ENCODE measurements around the gene COPA. TPM values are rescaled to one million over a fixed set of nuclear protein-coding genes. Genes with fewer than 3 reads are reported as not detected.
A peak's percentile ranks its signal among the peaks of the same experiment; 100 is the strongest.

Gene COPA
- total RNA-seq, 1 experiment from 2014 or later, result 118 TPM

DNA sequence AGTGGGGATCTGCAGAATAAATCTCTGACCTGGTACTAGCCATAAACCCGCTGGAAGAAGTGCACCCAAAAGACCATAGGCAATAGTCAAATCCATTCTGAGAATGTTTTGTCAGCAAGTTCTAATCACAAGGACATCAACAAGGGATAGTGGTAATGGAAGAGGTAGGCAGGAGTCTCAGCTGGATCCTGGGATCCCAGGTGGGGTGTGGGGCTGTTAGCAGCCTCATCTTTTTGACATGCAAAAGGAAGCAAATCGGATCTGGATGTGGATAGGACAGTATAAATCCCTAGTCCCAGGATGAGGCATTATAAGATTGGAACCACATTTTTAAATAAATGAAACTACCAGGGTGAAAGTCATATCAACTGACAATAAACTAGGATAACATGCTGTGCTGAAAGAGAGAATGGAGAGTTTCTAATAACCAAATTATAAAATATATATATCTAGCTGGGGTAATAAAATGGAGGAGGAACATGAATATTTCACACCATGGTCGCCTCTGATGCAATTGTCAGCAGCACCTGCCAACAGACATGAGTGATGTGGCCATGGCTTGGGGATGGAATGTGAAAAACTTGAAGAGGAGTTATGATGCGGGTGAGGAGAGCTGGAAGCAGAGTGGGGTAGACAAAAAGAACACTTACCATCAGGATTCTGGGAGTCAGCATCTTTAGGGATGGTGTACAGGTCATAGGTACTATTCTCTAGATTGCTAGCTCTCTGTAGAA lies 34.4 kb downstream of the COPA start:
- ChIA-PET POLR2A (no interaction called here), CTCF (interaction anchor here (1.5 kb wide), 1 partner anchor 17 kb away, joined by 4 read pairs; no protein-coding TSS in a partner anchor)
- TF ChIP-seq SIN3A (IDR thresholded peaks at IDR 0.05; ENCODE audit: borderline replicate concordance, insufficient read depth, low read depth, low read length), result no peak
- TF ChIP-seq REST (IDR thresholded peaks at IDR 0.05; ENCODE audit: insufficient read depth in 1 of 2, low read depth in 2 of 2, low read length in 1 of 2), result no peak
- no peak for TF ChIP-seq CTCF (IDR thresholded peaks at IDR 0.05)
- TF ChIP-seq POLR2AphosphoS5 (IDR thresholded peaks at IDR 0.05; ENCODE audit: low read depth, low read length), result no peak
- no peak for TF ChIP-seq TCF7L2 (IDR thresholded peaks at IDR 0.05; ENCODE audit: low read depth, low read length)
- in situ Hi-C loops (cut with HindIII; ENCODE audit: low pct_unique_long_range_greater_than_20kb, low sequenced_read_pairs), result no loop called here
- no peak overlapping the region for H3K4me3 ChIP-seq (ENCODE audit: low read depth in 2 of 2, low read length in 2 of 2)
- H3K27ac ChIP-seq (ENCODE audit: low read length), result no peak overlapping the region
- no peaks in the 10 kb centered on the region for H3K27me3 ChIP-seq (ENCODE audit: control insufficient read depth, insufficient read depth, low read length)
- DNase-seq (ENCODE audit: low read depth, low spot score), result no peak
- H3K36me3 ChIP-seq (ENCODE audit: control insufficient read depth, insufficient read depth, low read length), result peaks cover 57% of the 10 kb centered on the region
- H3K9me3 ChIP-seq (ENCODE audit: control insufficient read depth, insufficient read depth, low read depth, low read length), result no peaks in the 10 kb centered on the region
- intact Hi-C loops (cut with micrococcal nuclease; ENCODE audit: unreplicated experiment), result no loop called here
- H3K4me1 ChIP-seq (ENCODE audit: control insufficient read depth, insufficient read depth, low read length), result no peaks in the 10 kb centered on the region
- BruUV-seq (replicated peaks), result no TSS peak
- no peak for ATAC-seq

GRCh38 chr1:160307118-160307791 lies 35.8 kb downstream of the COPA start:
- Histone ChIP-seq H3K4me3 (ENCODE audit: low read depth in 2 of 2, low read length in 2 of 2) (no peak overlapping the region), H3K36me3 (ENCODE audit: control insufficient read depth, insufficient read depth, low read length) (peaks cover 55% of the 10 kb centered on the region), H3K4me1 (ENCODE audit: control insufficient read depth, insufficient read depth, low read length) (no peaks in the 10 kb centered on the region), H3K27me3 (ENCODE audit: control insufficient read depth, insufficient read depth, low read length) (no peaks in the 10 kb centered on the region), H3K27ac (ENCODE audit: low read length) (no peak overlapping the region), H3K9me3 (ENCODE audit: control insufficient read depth, insufficient read depth, low read depth, low read length) (no peaks in the 10 kb centered on the region)
- DNase-seq (ENCODE audit: low read depth, low spot score), result no peak
- ATAC-seq, result no peak
- ChIA-PET CTCF (interaction anchor here (1.0 to 1.5 kb wide), 2 partner anchors 15 to 16 kb away, joined by 3 to 4 read pairs; no protein-coding TSS in a partner anchor), POLR2A (no interaction called here)
- TF ChIP-seq POLR2AphosphoS5 (IDR thresholded peaks at IDR 0.05; ENCODE audit: low read depth, low read length), result no peak
- TF ChIP-seq TCF7L2 (IDR thresholded peaks at IDR 0.05; ENCODE audit: low read depth, low read length), result no peak
- TF ChIP-seq CTCF (IDR thresholded peaks at IDR 0.05), result no peak
- no peak for TF ChIP-seq REST (IDR thresholded peaks at IDR 0.05; ENCODE audit: insufficient read depth in 1 of 2, low read depth in 2 of 2, low read length in 1 of 2)
- no peak for TF ChIP-seq SIN3A (IDR thresholded peaks at IDR 0.05; ENCODE audit: borderline replicate concordance, insufficient read depth, low read depth, low read length)
- TSS peak; percentile 8 for BruUV-seq (replicated peaks)
- in situ Hi-C loops (cut with HindIII; ENCODE audit: low pct_unique_long_range_greater_than_20kb, low sequenced_read_pairs) (no loop called here), intact Hi-C loops (cut with micrococcal nuclease; ENCODE audit: unreplicated experiment) (no loop called here)

Measured in Panc1 (cell line).